ENCODE data around the gene TRIM62.
A peak's percentile ranks its signal among the peaks of the same experiment; 100 is the strongest.

Gene TRIM62

GRCh38 chr1:33178836-33179439 lies 2.9 kb downstream of the TRIM62 start:
- no peak overlapping the region for H3K4me3 ChIP-seq (ENCODE audit: low read depth, low read length)
- no peaks in the 10 kb centered on the region for H3K27me3 ChIP-seq (replicated peaks)
- peaks cover 33% of the 10 kb centered on the region for H3K36me3 ChIP-seq (replicated peaks)
- no peak for TF ChIP-seq CTCF (IDR thresholded peaks at IDR 0.05; ENCODE audit: low read depth, low read length, missing control alignments)
- DNase-seq = no peak
- in situ Hi-C loops (cut with HindIII; ENCODE audit: low pct_ligation_motif_present, low sequenced_read_pairs) = no loop called here
- no peak overlapping the region for H3K27ac ChIP-seq

- in situ Hi-C loops (cut with HindIII; ENCODE audit: low pct_ligation_motif_present, low sequenced_read_pairs) = no loop called here
- Histone ChIP-seq H3K36me3 (replicated peaks) (peaks cover 36% of the 10 kb centered on the region), H3K27me3 (replicated peaks) (no peaks in the 10 kb centered on the region), H3K4me3 (ENCODE audit: low read depth, low read length) (no peak overlapping the region), H3K27ac (no peak overlapping the region)
- no peak for DNase-seq
- no peak for TF ChIP-seq CTCF (IDR thresholded peaks at IDR 0.05; ENCODE audit: low read depth, low read length, missing control alignments)
These were observed 3.8 kb downstream of the TRIM62 start for GRCh38 chr1:33177996-33178540.

GRCh38 chr1:33176887-33177286 lies 5.0 kb downstream of the TRIM62 start:
- in situ Hi-C loops (cut with HindIII; ENCODE audit: low pct_ligation_motif_present, low sequenced_read_pairs) = no loop called here
- no peak overlapping the region for H3K4me3 ChIP-seq (ENCODE audit: low read depth, low read length)
- no peaks in the 10 kb centered on the region for H3K27me3 ChIP-seq (replicated peaks)
- no peak overlapping the region for H3K27ac ChIP-seq
- no peak for DNase-seq
- TF ChIP-seq CTCF (IDR thresholded peaks at IDR 0.05; ENCODE audit: low read depth, low read length, missing control alignments) = no peak
- H3K36me3 ChIP-seq (replicated peaks) = peaks cover 36% of the 10 kb centered on the region

- TF ChIP-seq CTCF (IDR thresholded peaks at IDR 0.05; ENCODE audit: low read depth, low read length, missing control alignments) = no peak
- Histone ChIP-seq H3K4me3 (ENCODE audit: low read depth, low read length) (no peak overlapping the region), H3K27me3 (replicated peaks) (no peaks in the 10 kb centered on the region), H3K36me3 (replicated peaks) (peaks cover 36% of the 10 kb centered on the region), H3K27ac (peak overlapping the region; percentile 55)
- in situ Hi-C loops (cut with HindIII; ENCODE audit: low pct_ligation_motif_present, low sequenced_read_pairs) = no loop called here
- DNase-seq = peak; percentile 74
These were observed 5.4 kb downstream of the TRIM62 start for GRCh38 chr1:33176362-33176850.

GRCh38 chr1:33175865-33176264 lies 6.0 kb downstream of the TRIM62 start:
- in situ Hi-C loops (cut with HindIII; ENCODE audit: low pct_ligation_motif_present, low sequenced_read_pairs) = no loop called here
- Histone ChIP-seq H3K4me3 (ENCODE audit: low read depth, low read length) (no peak overlapping the region), H3K27me3 (replicated peaks) (no peaks in the 10 kb centered on the region), H3K36me3 (replicated peaks) (peaks cover 36% of the 10 kb centered on the region), H3K27ac (no peak overlapping the region)
- TF ChIP-seq CTCF (IDR thresholded peaks at IDR 0.05; ENCODE audit: low read depth, low read length, missing control alignments) = no peak
- no peak for DNase-seq

GRCh38 chr1:33173091-33173490 lies 8.8 kb downstream of the TRIM62 start:
- no peak for DNase-seq
- H3K27ac ChIP-seq = no peak overlapping the region
- in situ Hi-C loops (cut with HindIII; ENCODE audit: low pct_ligation_motif_present, low sequenced_read_pairs) = no loop called here

More at GRCh38 chr1:33173091-33173490, 8.8 kb downstream of the TRIM62 start:
- no peak for TF ChIP-seq CTCF (IDR thresholded peaks at IDR 0.05; ENCODE audit: low read depth, low read length, missing control alignments)
- Histone ChIP-seq H3K36me3 (replicated peaks) (peaks cover 31% of the 10 kb centered on the region), H3K4me3 (ENCODE audit: low read depth, low read length) (no peak overlapping the region), H3K27me3 (replicated peaks) (no peaks in the 10 kb centered on the region)
